B cell (primary cell): ENCODE measurements around the gene ACOT9. TPM values are rescaled to one million over a fixed set of nuclear protein-coding genes. Genes with fewer than 3 reads are reported as not detected.

Source experiments
- ATAC-seq: fragments of 200-7000 bp; cut with Tn5 transposase; one replicate; pipeline ENCODE4 v1.10.0; 2021; ENCODE audit warnings: low read depth, mild to moderate bottlenecking, moderate number of reproducible peaks, moderate library complexity
- CTCF ChIA-PET: fragments of 350-600 bp; sonication (Branson Sonifier 250); formaldehyde crosslinking; loops from one replicate; lab custom pipeline; 2021; ENCODE audit warnings: antibody characterized with exemption, inconsistent platforms; lab: Charles Lee
- POLR2A ChIA-PET: fragments of 350-600 bp; sonication (Branson Sonifier 250); formaldehyde crosslinking; loops from one replicate; lab custom pipeline; 2021; ENCODE audit warnings: antibody characterized with exemption; lab: Charles Lee
- DNase-seq: peaks from one replicate; pipeline ENCODE4 v3.0.0; 2013
- H2AFZ ChIP-seq: 2 replicates; pipeline ENCODE4 v1.6.1; 2012; ENCODE audit warnings: mild to moderate bottlenecking, low read depth, low read length; ENCODE audit not compliant: insufficient read depth, poor library complexity, severe bottlenecking
- H3K27ac ChIP-seq, 2 donors: 1 replicate in 1 of 2; 2 replicates in 1 of 2; pipeline ENCODE4 v1.5.1; 2012 to 2013; ENCODE audit warnings: low read length in 2 of 2, mild to moderate bottlenecking in 2 of 2, moderate library complexity in 1 of 2
- H3K27me3 ChIP-seq, 4 experiments: fragments of 200-600 bp in 1 of 4; sonication (generic) in 1 of 4; replicated peaks in 1 of 4; 1 replicate in 2 of 4; 2 replicates in 2 of 4; pipeline versions ENCODE4 v1.6.1 to v1.7.0; 2013 to 2016; ENCODE audit warnings: low read length in 3 of 4, mild to moderate bottlenecking in 2 of 4, mixed read lengths in 1 of 4, moderate library complexity in 1 of 4; ENCODE audit not compliant: insufficient read depth in 4 of 4, control insufficient read depth in 3 of 4; ENCODE audit errors: control extremely low read depth in 1 of 4
- H3K36me3 ChIP-seq, 2 experiments: replicated peaks in 1 of 2; 1 replicate in 1 of 2; 2 replicates in 1 of 2; pipeline versions ENCODE4 v1.6.1 to v1.7.1; 2013; ENCODE audit warnings: low read length in 1 of 2; ENCODE audit not compliant: insufficient read depth in 2 of 2, control insufficient read depth in 1 of 2; ENCODE audit errors: control extremely low read depth in 1 of 2, extremely low read depth in 1 of 2
- H3K4me1 ChIP-seq, 2 donors: fragments of 200-600 bp in 1 of 2; sonication (generic) in 1 of 2; 1 replicate in 1 of 2; 2 replicates in 1 of 2; pipeline versions ENCODE4 v1.5.1 to v1.6.1; 2013 to 2017; ENCODE audit warnings: low read length in 2 of 2; ENCODE audit not compliant: control insufficient read depth in 2 of 2, insufficient read depth in 2 of 2
- H3K4me2 ChIP-seq: replicated peaks from 2 replicates; pipeline ENCODE3; 2012; ENCODE audit warnings: mild to moderate bottlenecking, low read depth, low read length; ENCODE audit not compliant: poor library complexity, severe bottlenecking
- H3K4me3 ChIP-seq, 5 experiments: fragments of 200-600 bp in 1 of 5; sonication (generic) in 1 of 5; 1 replicate in 3 of 5; 2 replicates in 2 of 5; pipeline versions ENCODE4 v1.5.1 to v1.7.0; 2011 to 2016; ENCODE audit warnings: low read length in 4 of 5, mild to moderate bottlenecking in 4 of 5, low read depth in 2 of 5, control low read depth in 1 of 5, moderate library complexity in 1 of 5; ENCODE audit not compliant: insufficient read depth in 1 of 5; ENCODE audit errors: control extremely low read depth in 1 of 5, extremely low read depth in 1 of 5
- H3K79me2 ChIP-seq: fragments of 200-600 bp; sonication (generic); one replicate; pipeline ENCODE4 v1.6.0; 2016; ENCODE audit warnings: low read length; ENCODE audit not compliant: control insufficient read depth, insufficient read depth
- H3K9ac ChIP-seq: fragments of 200-600 bp; sonication (generic); 2 replicates; pipeline ENCODE4 v1.6.1; 2017; ENCODE audit warnings: mild to moderate bottlenecking, low read length, moderate library complexity
- H3K9me3 ChIP-seq, 3 donors: one replicate each; pipeline versions ENCODE4 v1.6.1 to v1.7.1; 2013; ENCODE audit warnings: low read length in 2 of 3; ENCODE audit not compliant: control insufficient read depth in 2 of 3, insufficient read depth in 1 of 3; ENCODE audit errors: control extremely low read depth in 1 of 3
- H4K20me1 ChIP-seq: 2 replicates; pipeline ENCODE4 v1.6.0; 2012; ENCODE audit warnings: mild to moderate bottlenecking, low read length; ENCODE audit not compliant: insufficient read depth, control insufficient read depth, poor library complexity, severe bottlenecking
- H3K27ac Mint-ChIP-seq: one replicate; pipeline ENCODE4 v1.8.0; 2021; ENCODE audit warnings: mixed read lengths
- H3K27me3 Mint-ChIP-seq: one replicate; pipeline ENCODE4 v1.8.0; 2021; ENCODE audit warnings: mixed read lengths
- H3K4me1 Mint-ChIP-seq: one replicate; pipeline ENCODE4 v1.8.0; 2021; ENCODE audit warnings: mixed read lengths
- H3K4me3 Mint-ChIP-seq: one replicate; pipeline ENCODE4 v1.8.0; 2021; ENCODE audit warnings: mixed read lengths
- H3K9me3 Mint-ChIP-seq: one replicate; pipeline ENCODE4 v1.8.0; 2022; ENCODE audit warnings: mixed read lengths; ENCODE audit not compliant: insufficient read depth
- CTCF ChIP-seq: fragments of 200-600 bp; IDR thresholded peaks from one replicate; pipeline ENCODE4 v1.8.0; 2022; ENCODE audit warnings: antibody characterized with exemption, mild to moderate bottlenecking
- EZH2 ChIP-seq: IDR thresholded peaks from 2 replicates; pipeline ENCODE4 v1.6.1; 2012; ENCODE audit warnings: borderline replicate concordance, low read depth, mild to moderate bottlenecking, moderate library complexity, low read length; ENCODE audit not compliant: insufficient read depth, poor library complexity, severe bottlenecking
- WGBS: methylation state at CpG from one replicate; pipeline ENCODE4 v1.1.5; 2013; ENCODE audit warnings: missing lambda C conversion rate; ENCODE audit not compliant: insufficient coverage; 5-methylcytosine and 5-hydroxymethylcytosine counted together
- intact Hi-C: fragments of 100-400 bp; cut with micrococcal nuclease; formaldehyde crosslinking; loops from one replicate; pipeline ENCODE4 v1.10.0; 2022
- polyA plus RNA-seq: library from polyadenylated mRNA; depleted of rRNA; stranded (reverse); fragments of >200 nt; gene quantifications from 2 replicates; pipeline ENCODE4 v1.2.3, GENCODE V29; 2012
- total RNA-seq, 2 donors: library from RNA; stranded (reverse); fragments of 120-200 nt in 1 of 2; gene quantifications; 1 replicate in 1 of 2; 2 replicates in 1 of 2; pipeline versions ENCODE4 v1.2.3 to v1.2.4, GENCODE V29; 2013 to 2022

ACOT9 gene
- total and polyA plus RNA-seq, 2 donors (not counting 1 experiment from before 2014, with no cell fraction given): 23.9 to 31.3 TPM

GRCh38 chrX:23770142-23770541 is 27.1 kb upstream of the ACOT9 start:
- no peak for DNase-seq
- no peak overlapping the region for H3K27ac Mint-ChIP-seq
- ATAC-seq: no peak
- Histone ChIP-seq H3K36me3 (no peaks in the 10 kb centered on the region), H3K9me3 (no peaks in the 10 kb centered on the region), H3K27ac (no peak overlapping the region), H3K9ac (no peak overlapping the region), H3K4me1 (peaks cover 16 to 20% of the 10 kb centered on the region in 2 donors), H3K4me2 (no peak overlapping the region), H2AFZ (no peak overlapping the region), H4K20me1 (no peaks in the 10 kb centered on the region), H3K4me3 (no peak overlapping the region), H3K79me2 (no peaks in the 10 kb centered on the region), H3K27me3 (no peaks in the 10 kb centered on the region)
- no peaks in the 10 kb centered on the region for H3K9me3 Mint-ChIP-seq
- CTCF ChIA-PET: interaction anchor here (0.6 to 1.1 kb wide), 3 partner anchors 13 to 277 kb away, joined by 3 to 4 read pairs (median 4); no protein-coding TSS in a partner anchor
- no peak for TF ChIP-seq EZH2
- TF ChIP-seq CTCF: no peak
- H3K4me3 Mint-ChIP-seq: no peak overlapping the region
- no CpG with 5 or more reads among the region's 2 CpGs for WGBS
- POLR2A ChIA-PET: interaction anchor here (1.3 kb wide), 1 partner anchor 13 kb away, joined by 4 read pairs; the partner anchor contains the start of gene SAT1
- peaks cover 15% of the 10 kb centered on the region for H3K4me1 Mint-ChIP-seq
- H3K27me3 Mint-ChIP-seq: no peaks in the 10 kb centered on the region
- intact Hi-C loops: no loop called here

GRCh38 chrX:23766650-23767551 is 23.8 kb upstream of the ACOT9 start:
- Mint-ChIP-seq H3K9me3 (no peaks in the 10 kb centered on the region), H3K27me3 (no peaks in the 10 kb centered on the region), H3K27ac (peak overlapping the region; percentile 70), H3K4me1 (peaks cover 3% of the 10 kb centered on the region), H3K4me3 (peak overlapping the region; percentile 66)
- ATAC-seq (peak; percentile 68), DNase-seq (peak; percentile 20)
- no peak overlapping the region for H3K9ac ChIP-seq
- 68% methylated on average over 11 of the region's 28 CpGs for WGBS
- ChIA-PET POLR2A (no interaction called here), CTCF (interaction anchor here (0.5 to 2.3 kb wide), 2 partner anchors 135 to 1788 kb away, joined by 3 to 10 read pairs; no protein-coding TSS in a partner anchor)
- TF ChIP-seq EZH2: no peak
- no peak for TF ChIP-seq CTCF
- peak overlapping the region; percentile 49 for H3K4me2 ChIP-seq
- peak overlapping the region in 1 of 2 donors; percentile 18 for H3K27ac ChIP-seq
- H3K79me2 ChIP-seq: no peaks in the 10 kb centered on the region
- no peaks in the 10 kb centered on the region for H3K36me3 ChIP-seq
- no peaks in the 10 kb centered on the region for H3K9me3 ChIP-seq
- H3K4me1 ChIP-seq: no peaks in the 10 kb centered on the region
- H4K20me1 ChIP-seq: no peaks in the 10 kb centered on the region
- intact Hi-C loops: no loop called here
- no peaks in the 10 kb centered on the region for H3K27me3 ChIP-seq
- H2AFZ ChIP-seq: peak overlapping the region; percentile 42
- peak overlapping the region in 4 of 5 experiments; percentile 9 to 32 (median 22) for H3K4me3 ChIP-seq
